CD4-positive, alpha-beta T cell treated with Interleukin-15 for 4 hours (primary cell): ENCODE measurements around the gene ZG16.
"Not testable (repeated sequence)": the region's sequence is repeated elsewhere in the genome, so short reads cannot be mapped to it uniquely, and the experiment has no call there.

Experiments
- DNase-seq: peaks from one replicate; pipeline ENCODE4 v3.0.0-alpha.2; 2020; ENCODE audit warnings: low spot score

The ZG16 gene

GRCh38 chr16:29748760-29749149 lies 29.3 kb upstream of the ZG16 start:
- not testable (repeated sequence) for DNase-seq

- DNase-seq, result no peak
Measured at GRCh38 chr16:29753516-29753915, 24.5 kb upstream of the ZG16 start.

- no peak for DNase-seq
Measured at GRCh38 chr16:29756654-29757053, 21.4 kb upstream of the ZG16 start.

GRCh38 chr16:29757086-29757485 lies 21.0 kb upstream of the ZG16 start:
- DNase-seq, result not testable (repeated sequence)

GRCh38 chr16:29757950-29758466 lies 20.0 kb upstream of the ZG16 start:
- no peak for DNase-seq

GRCh38 chr16:29760567-29761279 lies 17.3 kb upstream of the ZG16 start:
- no peak for DNase-seq

GRCh38 chr16:29761280-29761651 lies 16.8 kb upstream of the ZG16 start:
- not testable (repeated sequence) for DNase-seq

GRCh38 chr16:29761882-29762281 lies 16.2 kb upstream of the ZG16 start:
- DNase-seq, result no peak

- DNase-seq, result no peak
Measured at GRCh38 chr16:29763326-29763725, 14.7 kb upstream of the ZG16 start.

GRCh38 chr16:29765167-29766032 lies 12.7 kb upstream of the ZG16 start:
- DNase-seq, result no peak

GRCh38 chr16:29766571-29766970 lies 11.5 kb upstream of the ZG16 start:
- no peak for DNase-seq

- no peak for DNase-seq
Measured at GRCh38 chr16:29767062-29767461, 11.0 kb upstream of the ZG16 start.

- no peak for DNase-seq
Measured at GRCh38 chr16:29769507-29769906, 8.5 kb upstream of the ZG16 start.

GRCh38 chr16:29770250-29770929 lies 7.7 kb upstream of the ZG16 start:
- no peak for DNase-seq

- not testable (repeated sequence) for DNase-seq
Measured at GRCh38 chr16:29772330-29772729, 5.7 kb upstream of the ZG16 start.

- no peak for DNase-seq
Measured at GRCh38 chr16:29774730-29775129, 3.3 kb upstream of the ZG16 start.

GRCh38 chr16:29775742-29776408 lies 2.2 kb upstream of the ZG16 start:
- DNase-seq, result no peak

- DNase-seq, result no peak
Measured at GRCh38 chr16:29779474-29779873, 1.4 kb downstream of the ZG16 start.

GRCh38 chr16:29783094-29783953 lies 5.3 kb downstream of the ZG16 start:
- not testable (repeated sequence) for DNase-seq

GRCh38 chr16:29784157-29784556 lies 6.1 kb downstream of the ZG16 start:
- peak; percentile 31 for DNase-seq

GRCh38 chr16:29784901-29785500 lies 6.9 kb downstream of the ZG16 start:
- peak; percentile 79 for DNase-seq
